HG03025 (cell line): Measurements from ENCODE around the gene PPFIBP2.
A peak's percentile ranks its signal among the peaks of the same experiment; 100 is the strongest.
"Not testable (repeated sequence)": the region's sequence is repeated elsewhere in the genome, so short reads cannot be mapped to it uniquely, and the experiment has no call there.

Experiments
- ATAC-seq: cut with Tn5 transposase; IDR thresholded peaks from one replicate; pipeline ENCODE4 v1.9.1; 2021; ENCODE audit warnings: mild to moderate bottlenecking, moderate library complexity; ENCODE audit not compliant: unreplicated experiment, low FRiP score

Gene PPFIBP2

DNA sequence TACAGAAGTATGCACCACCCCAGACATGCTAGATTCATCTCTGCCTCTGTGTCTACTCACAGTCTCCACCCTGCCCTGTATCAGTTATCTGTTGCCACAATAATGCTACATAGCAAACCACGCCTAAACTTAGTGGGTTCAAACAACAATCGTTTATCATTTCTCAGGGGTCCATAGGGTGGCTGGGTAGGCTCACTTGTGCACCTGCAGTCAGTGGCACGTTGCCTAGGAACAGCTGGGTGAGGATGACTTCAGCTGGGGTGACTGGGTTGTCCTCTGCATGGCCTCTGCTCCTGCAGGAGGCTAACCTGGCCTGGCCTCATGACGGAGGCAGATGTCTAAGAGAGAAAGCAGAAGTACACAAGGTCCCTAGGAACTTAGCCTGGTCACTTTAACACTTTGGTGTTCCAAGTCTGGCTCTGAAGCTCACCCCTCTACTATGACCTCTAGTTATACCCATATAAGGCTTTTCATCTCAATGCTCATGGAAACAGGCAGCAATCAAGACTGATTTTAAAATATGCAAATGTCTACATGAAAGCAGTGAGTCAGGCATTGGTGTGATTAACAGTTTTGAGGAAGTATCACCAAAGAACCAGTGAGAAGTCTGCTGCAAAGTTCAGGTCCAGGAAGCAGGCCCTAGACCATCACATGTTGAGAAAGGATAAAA, 17.8 kb upstream of the PPFIBP2 start:
- peak; percentile 83 for ATAC-seq

- ATAC-seq, result no peak
Observed at GRCh38 chr11:7498193-7498592, 15.6 kb upstream of the PPFIBP2 start.

DNA sequence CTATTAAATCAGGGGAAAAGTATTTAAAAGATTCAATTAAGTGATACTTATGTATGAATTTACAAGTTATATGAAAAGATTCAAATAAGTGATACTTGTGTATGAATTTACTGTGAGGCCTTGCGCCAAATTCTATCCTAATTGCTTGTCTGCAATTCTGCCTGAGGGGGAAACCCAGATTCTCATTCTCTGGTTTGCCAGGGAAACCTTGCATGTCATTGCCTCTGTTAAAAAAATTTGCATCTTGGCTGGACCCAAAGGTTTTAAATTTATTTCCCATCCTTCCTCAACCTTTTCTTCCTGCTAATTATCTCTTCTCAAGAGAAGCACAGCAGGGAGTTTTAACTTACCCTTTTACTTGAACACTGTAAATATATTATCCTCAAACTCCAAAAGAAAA, 14.7 kb upstream of the PPFIBP2 start:
- ATAC-seq, result no peak

DNA sequence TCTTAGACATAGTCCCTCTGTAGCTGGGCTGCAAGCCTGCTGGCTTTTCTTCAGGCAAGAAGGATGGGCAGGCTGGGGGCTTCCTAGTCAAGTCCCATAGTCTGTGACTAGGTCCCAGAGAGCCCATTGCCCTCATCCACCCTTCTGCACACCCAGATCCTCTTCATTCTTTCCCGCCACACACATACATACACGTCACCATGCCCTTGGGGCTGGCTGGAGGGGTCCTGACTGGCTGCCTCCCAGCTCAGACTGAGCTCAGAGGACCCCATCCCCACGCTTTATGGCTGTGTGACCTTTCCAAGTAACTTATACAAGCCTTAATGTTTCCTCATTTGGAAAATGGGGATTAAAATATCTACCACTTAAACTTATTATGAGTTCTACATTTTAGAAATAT, 13.5 kb upstream of the PPFIBP2 start:
- ATAC-seq, result no peak

DNA sequence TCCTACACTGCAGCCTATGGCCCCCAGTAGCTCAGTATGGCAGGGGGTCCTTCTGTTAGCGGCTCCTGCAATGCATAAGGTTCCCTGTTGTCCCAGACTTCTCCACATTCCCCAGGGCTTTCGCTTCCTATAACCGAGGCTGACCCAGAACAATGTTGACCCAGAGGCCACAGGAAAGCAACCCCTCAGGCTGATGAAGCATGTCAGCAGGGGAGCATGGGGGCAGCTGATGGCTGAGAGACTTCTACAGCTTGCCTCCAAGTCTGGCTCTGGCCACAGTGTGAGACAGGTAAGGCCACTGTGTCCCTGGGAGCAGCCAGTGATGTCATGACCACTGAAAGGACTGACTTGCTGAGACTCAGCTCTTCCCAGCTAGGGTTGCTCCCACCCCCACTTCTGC, 12.5 kb upstream of the PPFIBP2 start:
- no peak for ATAC-seq

GRCh38 chr11:7501894-7502293, 11.9 kb upstream of the PPFIBP2 start:
- no peak for ATAC-seq

DNA sequence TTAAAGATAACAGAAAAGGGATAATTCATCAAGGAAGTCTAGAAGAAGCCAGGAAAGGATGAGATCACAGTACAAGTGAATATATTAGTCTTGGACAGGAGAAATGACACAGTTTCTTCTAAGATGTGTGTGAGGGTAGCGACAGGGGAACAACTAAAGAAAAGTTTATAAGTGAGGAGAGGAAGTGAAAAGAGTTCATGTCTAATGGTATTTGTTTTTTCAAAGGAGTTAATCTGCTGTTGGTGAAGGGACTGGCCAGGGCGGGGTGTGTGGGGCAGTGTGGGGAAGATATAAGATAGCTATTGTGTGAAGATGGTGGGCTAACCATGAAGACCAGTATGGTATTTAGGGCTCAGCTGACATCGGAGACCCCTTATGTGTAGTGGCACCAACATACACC, 7.6 kb upstream of the PPFIBP2 start:
- ATAC-seq, result no peak

DNA sequence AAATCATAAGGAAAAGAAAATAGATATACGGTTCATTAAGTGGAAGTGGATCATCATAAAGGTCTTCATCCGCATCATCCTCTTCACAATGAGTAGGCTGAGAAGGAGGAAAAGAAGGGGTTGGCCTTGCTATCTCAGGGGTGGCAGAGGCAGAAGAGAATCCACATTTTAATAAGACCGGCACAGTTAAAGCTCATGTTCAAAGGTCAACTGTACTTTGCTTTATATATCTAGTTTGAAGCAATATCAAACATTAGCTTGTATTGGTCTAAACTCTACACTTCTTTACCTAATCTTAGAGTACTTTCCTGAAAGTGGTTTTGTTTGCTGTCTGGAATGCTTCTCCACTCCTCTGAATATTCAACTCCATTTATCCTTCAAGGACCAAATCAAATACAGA, 5.7 kb upstream of the PPFIBP2 start:
- no peak for ATAC-seq

- no peak for ATAC-seq
Observed at GRCh38 chr11:7509966-7510365, 3.8 kb upstream of the PPFIBP2 start.

DNA sequence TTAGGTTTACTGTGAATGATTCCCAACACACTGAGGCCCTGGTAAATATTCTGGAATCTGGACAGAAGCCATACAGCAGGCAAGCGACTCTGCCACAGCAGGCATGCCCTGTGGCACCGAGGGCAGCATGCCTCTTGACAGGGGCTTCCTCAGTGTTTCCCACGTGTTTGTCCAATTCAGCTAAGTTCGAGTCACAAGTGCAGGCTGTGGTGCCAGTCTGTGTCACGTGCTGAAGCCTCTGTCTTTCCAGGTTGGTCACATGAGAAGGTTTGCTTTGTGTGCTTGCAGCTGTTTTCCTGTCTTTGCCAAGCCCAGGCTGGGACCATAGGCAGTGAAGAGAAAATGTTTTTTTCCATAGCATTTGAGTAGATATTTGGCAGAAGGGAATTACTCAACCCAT, 2.4 kb upstream of the PPFIBP2 start:
- ATAC-seq, result no peak

- ATAC-seq, result peak; percentile 54
Observed at GRCh38 chr11:7512525-7513233, 1.1 kb upstream of the PPFIBP2 start.

GRCh38 chr11:7514099-7514591, 346 bp downstream of the PPFIBP2 start:
- ATAC-seq, result peak; percentile 15

GRCh38 chr11:7515447-7515886, 1.7 kb downstream of the PPFIBP2 start:
- ATAC-seq, result no peak

GRCh38 chr11:7516475-7516874, 2.7 kb downstream of the PPFIBP2 start:
- ATAC-seq, result no peak

DNA sequence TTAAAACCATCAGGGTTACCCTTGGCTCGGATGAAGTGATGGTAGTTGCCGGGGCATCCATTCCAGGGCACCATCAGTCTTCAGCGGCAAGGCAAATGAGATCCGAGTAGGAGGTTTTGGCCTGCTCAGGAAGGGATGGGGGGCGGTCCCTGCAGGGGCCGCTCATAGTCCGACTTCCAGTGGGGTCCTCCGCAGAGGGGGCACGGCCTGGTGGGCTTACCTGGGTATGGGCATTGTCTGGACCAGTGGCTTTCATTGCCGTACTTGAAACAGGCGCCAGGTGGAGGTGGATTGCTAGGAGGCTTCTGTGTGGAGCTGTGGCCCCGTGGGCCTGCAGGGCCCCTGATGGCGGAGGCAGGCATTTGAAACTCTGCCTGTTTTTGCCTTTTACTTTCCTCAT, 3.9 kb downstream of the PPFIBP2 start:
- not testable (repeated sequence) for ATAC-seq

DNA sequence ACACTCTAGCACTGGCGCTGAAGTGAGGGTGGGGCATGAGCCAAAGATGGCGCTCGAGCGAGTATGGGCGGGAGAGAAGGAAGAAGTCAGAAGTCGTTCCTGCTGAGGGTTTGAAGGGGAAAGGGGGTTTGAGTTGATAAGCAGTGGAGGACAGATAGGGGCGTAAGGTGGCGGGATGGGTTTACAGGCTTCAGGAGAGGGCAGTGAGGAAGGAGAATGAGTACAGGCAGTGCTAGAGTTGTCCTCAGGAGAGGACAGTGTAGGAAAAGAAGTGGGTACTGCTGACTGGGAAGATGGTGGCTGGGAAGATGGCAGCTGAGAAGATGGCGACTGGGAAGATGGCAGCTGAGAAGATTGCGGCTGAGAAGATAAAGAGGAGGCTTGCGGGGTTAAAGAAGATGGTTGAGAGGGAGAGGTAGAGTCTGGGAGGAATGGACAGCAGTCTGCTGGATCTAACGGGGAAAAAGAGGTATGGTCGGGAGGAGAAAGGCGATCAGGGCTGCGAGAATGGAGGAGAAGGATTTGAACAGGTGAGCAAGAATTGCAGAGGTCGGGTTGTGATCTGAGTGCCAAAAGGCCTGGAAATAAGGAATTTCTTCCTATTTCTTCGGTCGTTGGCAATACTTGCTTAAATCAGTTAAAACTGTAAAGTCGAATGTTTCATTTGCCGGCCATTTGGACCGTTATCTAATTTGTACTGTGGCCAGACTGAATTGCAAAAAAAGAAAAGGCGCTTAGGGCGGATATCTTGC, 5.2 kb downstream of the PPFIBP2 start:
- ATAC-seq, result no peak

DNA sequence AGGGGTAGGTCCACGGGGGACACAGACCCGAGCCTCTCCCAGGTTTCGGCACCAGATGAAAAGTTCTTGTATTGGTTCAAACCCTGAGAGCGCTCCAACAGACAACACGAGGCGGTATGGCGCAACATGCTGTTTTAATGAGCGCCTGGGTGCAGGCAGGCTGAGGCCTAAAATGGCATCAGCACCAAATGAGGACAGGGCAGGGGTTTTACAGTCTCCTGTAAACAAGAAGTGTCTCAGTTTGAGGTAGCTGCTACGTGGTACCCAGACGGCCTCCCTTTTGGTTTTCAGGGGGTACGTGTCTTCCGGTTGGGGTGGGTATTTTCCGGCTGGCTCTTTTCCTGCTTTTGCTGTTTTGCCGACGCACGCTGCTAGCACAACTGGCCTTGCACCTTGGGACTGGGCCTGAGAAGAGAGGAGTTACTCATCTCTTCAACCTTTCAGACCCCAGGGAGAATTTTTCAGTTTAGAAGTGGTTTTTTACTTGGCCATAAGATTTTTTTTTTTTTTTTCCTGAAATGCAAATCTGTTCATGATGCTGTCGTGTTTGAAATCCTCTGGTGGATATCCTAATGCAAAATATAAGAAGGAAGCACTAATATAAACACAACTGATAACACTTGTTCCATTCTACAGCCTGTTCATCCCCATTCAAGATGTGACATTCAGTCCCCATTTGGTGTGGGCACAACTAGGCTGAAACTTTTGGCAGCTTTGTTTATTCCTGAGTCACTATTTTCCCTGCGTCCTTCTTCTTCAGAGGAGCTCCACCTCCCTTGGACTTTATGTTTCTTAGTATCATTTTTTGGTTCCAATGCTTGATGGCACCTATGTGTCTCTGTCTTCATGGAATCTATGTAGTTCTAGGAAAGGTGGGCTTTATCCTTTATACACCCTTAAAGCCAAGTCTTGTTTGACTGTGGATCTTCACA, 6.5 kb downstream of the PPFIBP2 start:
- peak; percentile 45 for ATAC-seq

DNA sequence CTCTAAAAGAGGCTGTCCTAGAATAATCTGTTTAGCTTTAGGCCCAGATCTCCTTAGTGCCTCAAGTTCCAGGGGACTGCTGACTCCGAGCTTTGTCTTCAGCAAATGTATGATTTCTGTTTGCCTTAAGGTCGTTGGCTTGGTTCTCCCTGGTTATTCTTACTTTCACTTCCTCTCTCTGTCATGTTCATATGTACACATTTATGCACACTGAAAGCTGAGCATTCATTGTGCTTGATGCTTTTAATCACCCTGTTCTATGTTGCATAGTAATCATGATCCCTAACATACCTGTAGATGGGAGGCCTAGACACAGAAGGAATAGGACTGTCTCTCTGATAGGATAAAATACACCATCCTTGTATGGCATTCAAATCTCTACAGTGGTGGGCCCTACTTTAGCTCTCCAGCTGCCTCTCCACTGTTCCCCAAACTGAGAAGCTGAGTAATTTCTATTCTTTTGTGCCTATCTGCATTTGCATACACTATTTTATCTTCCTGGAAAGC, 7.2 kb downstream of the PPFIBP2 start:
- peak; percentile 72 for ATAC-seq

DNA sequence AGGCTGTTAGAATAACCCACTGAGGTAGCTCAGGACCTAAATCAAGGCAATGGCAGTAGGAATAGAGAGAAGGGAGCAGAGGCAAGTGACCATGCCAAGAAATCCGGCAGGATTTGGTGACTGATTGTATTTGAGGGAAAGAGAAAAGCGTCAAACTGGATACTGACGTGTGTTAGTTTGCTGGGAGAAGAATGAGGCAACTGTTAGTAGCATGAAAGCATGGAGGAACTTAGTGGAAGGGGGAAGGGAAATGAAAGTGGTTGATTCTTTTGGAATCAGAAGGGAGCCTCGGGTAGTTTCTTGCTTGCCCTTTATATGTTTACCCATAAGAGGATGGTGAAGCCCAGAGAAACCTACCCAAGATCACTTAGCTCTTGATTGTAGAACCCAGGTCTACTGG, 8.3 kb downstream of the PPFIBP2 start:
- ATAC-seq, result no peak

- no peak for ATAC-seq
Observed at GRCh38 chr11:7522546-7522945, 8.7 kb downstream of the PPFIBP2 start.
